GM12878 (cell line): ENCODE data around the gene MCC. TPM values are rescaled to one million over a fixed set of nuclear protein-coding genes. Genes with fewer than 3 reads are reported as not detected.

Experiments
- ATAC-seq: fragments of 200-7000 bp; cut with Tn5 transposase; 3 replicates; pipeline ENCODE4 v1.9.1; 2020; ENCODE audit warnings: mild to moderate bottlenecking, moderate library complexity
- BruUV-seq: library from RNA; stranded (reverse); fragments of 400-500 nt; replicated peaks from 2 replicates; lab custom pipeline; 2021; lab: Mats Ljungman, UMichigan
- CTCF ChIA-PET: fragments of 300-600 bp; sonication (Branson Sonifier 250); formaldehyde crosslinking; extraction: SDS; loops from one replicate; lab custom pipeline; 2021; ENCODE audit warnings: inconsistent platforms; lab: Yijun Ruan, JAX
- POLR2A ChIA-PET: fragments of 350-600 bp; formaldehyde crosslinking; extraction: SDS; loops from one replicate; lab custom pipeline; 2021; ENCODE audit warnings: inconsistent platforms; lab: Charles Lee
- RAD21 ChIA-PET: fragments of 300-600 bp; sonication (Branson Sonifier 250); formaldehyde crosslinking; loops from one replicate; lab custom pipeline; 2023; ENCODE audit warnings: antibody characterized with exemption; ENCODE audit not compliant: unreplicated experiment; lab: Charles Lee
- SMC1A ChIA-PET: fragments of 300-600 bp; sonication (Branson Sonifier 250); formaldehyde crosslinking; loops from one replicate; lab custom pipeline; 2023; ENCODE audit not compliant: unreplicated experiment, uncharacterized antibody; lab: Charles Lee
- DNase-seq: peaks from one replicate; pipeline ENCODE4 v3.0.0-alpha.2; 2011; ENCODE audit warnings: low read depth, low spot score
- FAIRE-seq: peaks from 3 replicates; lab custom pipeline; 2011; peaks lifted over from hg19 to GRCh38; lab: Jason Lieb, UNC
- H2AFZ ChIP-seq: 2 replicates; pipeline ENCODE4 v1.6.0; 2011; ENCODE audit warnings: low read depth, low read length, control low read depth; ENCODE audit not compliant: control insufficient read depth
- H3K27ac ChIP-seq: 2 replicates; pipeline ENCODE4 v1.5.1; 2011; ENCODE audit warnings: control low read depth; ENCODE audit not compliant: control insufficient read depth, insufficient read depth
- H3K27me3 ChIP-seq, 2 experiments: replicated peaks in 1 of 2; 2 replicates each; pipeline versions ENCODE4 v1.6.0 to v1.6.1; 2011; ENCODE audit warnings: low read length in 1 of 2; ENCODE audit not compliant: control insufficient read depth in 2 of 2, insufficient read depth in 2 of 2
- H3K36me3 ChIP-seq, 2 experiments: 2 replicates each; pipeline ENCODE4 v1.5.1; 2011; ENCODE audit warnings: low read length in 1 of 2; ENCODE audit not compliant: control insufficient read depth in 2 of 2, insufficient read depth in 2 of 2
- H3K4me1 ChIP-seq: 2 replicates; pipeline ENCODE4 v1.6.1; 2011; ENCODE audit warnings: mild to moderate bottlenecking, low read length, moderate library complexity, mixed read lengths; ENCODE audit not compliant: control insufficient read depth, insufficient read depth
- H3K4me2 ChIP-seq: 2 replicates; pipeline ENCODE4 v1.6.0; 2011; ENCODE audit warnings: control low read depth; ENCODE audit not compliant: control insufficient read depth, insufficient read depth
- H3K4me3 ChIP-seq: fragments of 200-600 bp; sonication (generic); 2 replicates; pipeline ENCODE4 v1.5.1; 2016
- H3K79me2 ChIP-seq: 2 replicates; pipeline ENCODE4 v1.6.0; 2011; ENCODE audit warnings: low read length; ENCODE audit not compliant: control insufficient read depth, insufficient read depth
- H3K9ac ChIP-seq: 2 replicates; pipeline ENCODE4 v1.8.0; 2011; ENCODE audit warnings: low read length, control low read depth, mixed read lengths; ENCODE audit not compliant: control insufficient read depth, insufficient read depth
- H3K9me3 ChIP-seq: replicated peaks from 3 replicates; pipeline ENCODE4 v1.5.1; 2011; ENCODE audit warnings: mild to moderate bottlenecking, low read length; ENCODE audit not compliant: control insufficient read depth, insufficient read depth
- H4K20me1 ChIP-seq: 2 replicates; pipeline ENCODE4 v1.6.0; 2011; ENCODE audit not compliant: control insufficient read depth, insufficient read depth
- BMI1 ChIP-seq: fragments of 450-650 bp; IDR thresholded peaks from 2 replicates; pipeline ENCODE4 v1.6.1; 2016; ENCODE audit warnings: mild to moderate bottlenecking, moderate library complexity, borderline replicate concordance
- ESRRA ChIP-seq: IDR thresholded peaks from 2 replicates; pipeline ENCODE4 v1.6.1; 2012; ENCODE audit warnings: mild to moderate bottlenecking, low read length, improper control_type of control experiment
- EZH2 ChIP-seq: IDR thresholded peaks from 2 replicates; pipeline ENCODE4 v1.6.1; 2012; ENCODE audit warnings: low read depth, mild to moderate bottlenecking, control low read depth, inconsistent platforms, low read length, borderline replicate concordance; ENCODE audit not compliant: control insufficient read depth
- JUND ChIP-seq: IDR thresholded peaks from 2 replicates; pipeline ENCODE4 v1.6.1; 2012; ENCODE audit warnings: low read depth, mild to moderate bottlenecking, low read length, improper control_type of control experiment, moderate library complexity
- MYC ChIP-seq: IDR thresholded peaks from 2 replicates; pipeline ENCODE4 v1.6.1; 2011; ENCODE audit warnings: mild to moderate bottlenecking, low read length, moderate library complexity, inconsistent platforms; ENCODE audit not compliant: insufficient read depth, insufficient replicate concordance, insufficient read length, severe bottlenecking
- NFXL1 ChIP-seq: fragments of 450-650 bp; IDR thresholded peaks from 2 replicates; pipeline ENCODE4 v1.6.1; 2017; ENCODE audit warnings: antibody characterized with exemption, mild to moderate bottlenecking, borderline replicate concordance
- NR2C1 ChIP-seq: fragments of 450-650 bp; IDR thresholded peaks from 2 replicates; pipeline ENCODE4 v1.6.1; 2017; ENCODE audit warnings: antibody characterized with exemption, mild to moderate bottlenecking, moderate library complexity
- NR2F1 ChIP-seq: fragments of 450-650 bp; conservative IDR thresholded peaks from 2 replicates; pipeline ENCODE4 v1.6.1; 2017; ENCODE audit warnings: mild to moderate bottlenecking
- POLR2AphosphoS5 ChIP-seq: IDR thresholded peaks from 2 replicates; pipeline ENCODE4 v1.6.1; 2011; ENCODE audit warnings: mild to moderate bottlenecking, low read length, inconsistent platforms
- RUNX3 ChIP-seq: IDR thresholded peaks from 2 replicates; pipeline ENCODE4 v1.6.1; 2012; ENCODE audit warnings: low read length, inconsistent platforms
- SIX5 ChIP-seq: IDR thresholded peaks from 2 replicates; pipeline ENCODE4 v1.6.1; 2011; ENCODE audit warnings: mild to moderate bottlenecking, low read depth, low read length, moderate library complexity; ENCODE audit not compliant: severe bottlenecking
- USF1 ChIP-seq: IDR thresholded peaks from 2 replicates; pipeline ENCODE4 v1.6.1; 2011; ENCODE audit warnings: borderline replicate concordance, low read depth, mild to moderate bottlenecking, moderate library complexity, mixed read lengths, low read length; ENCODE audit not compliant: insufficient read depth; ENCODE audit errors: extremely low read length
- YBX1 ChIP-seq: fragments of 450-650 bp; IDR thresholded peaks from 2 replicates; pipeline ENCODE4 v1.6.1; 2016; ENCODE audit warnings: antibody characterized with exemption
- WGBS: methylation state at CpG from one replicate; pipeline ENCODE4 v1.1.6; 2016; ENCODE audit warnings: low lambda C conversion rate; ENCODE audit not compliant: insufficient replicate concordance, insufficient coverage; ENCODE audit errors: missing lambda C conversion rate; 5-methylcytosine and 5-hydroxymethylcytosine counted together
- in situ Hi-C: fragments of 300-500 bp; cut with MboI; formaldehyde crosslinking; loops from 9 replicates; pipeline ENCODE4 v1.14.3; 2018; ENCODE audit warnings: mixed read lengths
- intact Hi-C: fragments of 100-400 bp; cut with micrococcal nuclease; formaldehyde crosslinking; loops from one replicate; pipeline ENCODE4 v1.14.2; 2022; ENCODE audit not compliant: unreplicated experiment
- polyA plus RNA-seq, 11 experiments: library from polyadenylated mRNA; depleted of rRNA in 4 of 11; unstranded in 6 of 11; stranded (reverse) in 5 of 11; fragments of >200 nt; fragmentation: Nextera tagmentation in 4 of 11; fragmentation: Illumina TruSeq in 1 of 11; extraction: Ambion mirVana in 4 of 11; extraction: Trizol in 1 of 11; gene quantifications; 1 replicate in 1 of 11; 2 replicates in 10 of 11; pipeline versions ENCODE4 v1.2.1 to v1.2.3, GENCODE V29; 2011 to 2016; ENCODE audit warnings: inconsistent platforms in 2 of 11, missing spikeins in 2 of 11, low read depth in 1 of 11
- total RNA-seq, 4 experiments: library from RNA; depleted of rRNA in 3 of 4; stranded (reverse); fragments of >200 nt in 3 of 4; fragmentation: Illumina TruSeq in 1 of 4; extraction: Trizol in 1 of 4; gene quantifications; 2 replicates each; pipeline versions ENCODE4 v1.2.1 to v1.2.3, GENCODE V29; 2013 to 2021
- TF ChIP-seq, protein P1 (sequence below): fragments of 450-650 bp; IDR thresholded peaks from 2 replicates; pipeline ENCODE4 v1.6.1; 2017; ENCODE audit warnings: borderline replicate concordance

The MCC gene
- total and polyA plus RNA-seq, 10 of the 15 experiments (the other 5 are each of a cell fraction or from before 2014, with no cell fraction given) = 0.03 to 0.86 (median 0.16) TPM

DNA sequence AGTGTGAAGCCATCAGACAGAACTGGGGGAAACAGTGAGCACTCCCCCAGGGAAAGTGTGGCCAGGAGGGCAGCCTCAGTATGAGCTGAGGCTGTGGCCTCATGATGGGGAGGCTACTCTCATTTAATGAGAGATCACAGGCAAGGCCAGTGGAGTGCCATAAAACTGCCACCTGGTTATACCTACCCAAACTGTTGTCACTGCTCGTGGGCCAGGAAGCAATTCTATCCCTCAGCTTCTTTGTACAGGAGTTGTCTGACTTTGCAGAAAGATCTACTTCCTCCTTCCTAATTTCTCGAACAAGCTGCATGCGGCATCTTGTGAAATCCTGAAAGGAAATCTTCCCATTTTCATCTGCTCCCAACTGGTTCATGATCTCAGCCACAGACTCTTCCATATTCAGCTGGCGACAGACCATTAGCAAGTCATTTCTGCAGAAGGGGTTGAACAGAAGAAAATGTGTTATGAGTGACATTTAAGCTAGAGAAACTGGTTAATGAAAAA, 103.4 kb downstream of the MCC start:
- intact Hi-C loops = no loop called here
- TF ChIP-seq SIX5 (no peak), ESRRA (no peak), JUND (no peak), NFXL1 (no peak), MYC (no peak), RUNX3 (no peak), NR2C1 (no peak), BMI1 (no peak), YBX1 (no peak), POLR2AphosphoS5 (no peak), NR2F1 (no peak), EZH2 (no peak), USF1 (no peak)
- TF ChIP-seq, protein P1, sequence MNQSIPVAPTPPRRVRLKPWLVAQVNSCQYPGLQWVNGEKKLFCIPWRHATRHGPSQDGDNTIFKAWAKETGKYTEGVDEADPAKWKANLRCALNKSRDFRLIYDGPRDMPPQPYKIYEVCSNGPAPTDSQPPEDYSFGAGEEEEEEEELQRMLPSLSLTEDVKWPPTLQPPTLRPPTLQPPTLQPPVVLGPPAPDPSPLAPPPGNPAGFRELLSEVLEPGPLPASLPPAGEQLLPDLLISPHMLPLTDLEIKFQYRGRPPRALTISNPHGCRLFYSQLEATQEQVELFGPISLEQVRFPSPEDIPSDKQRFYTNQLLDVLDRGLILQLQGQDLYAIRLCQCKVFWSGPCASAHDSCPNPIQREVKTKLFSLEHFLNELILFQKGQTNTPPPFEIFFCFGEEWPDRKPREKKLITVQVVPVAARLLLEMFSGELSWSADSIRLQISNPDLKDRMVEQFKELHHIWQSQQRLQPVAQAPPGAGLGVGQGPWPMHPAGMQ = no peak
- TF ChIP-seq, all 136 proteins: peak for 0
- H4K20me1 ChIP-seq = no peaks in the 10 kb centered on the region
- no TSS peak for BruUV-seq
- no peak for FAIRE-seq
- no peaks in the 10 kb centered on the region for H3K27me3 ChIP-seq
- ChIA-PET RAD21 (no interaction called here), CTCF (interaction anchor here (0.5 to 2.0 kb wide), 5 partner anchors 9 to 480 kb away, joined by 3 to 9 read pairs (median 4); no protein-coding TSS in a partner anchor), SMC1A (interaction anchor here (0.6 to 1.5 kb wide), 3 partner anchors 207 to 302 kb away, joined by 3 read pairs; no protein-coding TSS in a partner anchor), POLR2A (interaction anchor here (1.1 kb wide), 1 partner anchor 9 kb away, joined by 3 read pairs; no protein-coding TSS in a partner anchor)
- no peak for DNase-seq
- no peaks in the 10 kb centered on the region for H3K9me3 ChIP-seq
- no peak for ATAC-seq
- no peak overlapping the region for H3K4me3 ChIP-seq
- no peak overlapping the region for H3K4me2 ChIP-seq
- in situ Hi-C loops = loop anchor here (5.0 kb wide), 1 partner anchor 222 kb away; no protein-coding TSS in a partner anchor
- H3K36me3 ChIP-seq = no peaks in the 10 kb centered on the region
- H3K4me1 ChIP-seq = no peaks in the 10 kb centered on the region
- H3K27ac ChIP-seq = no peak overlapping the region
- H3K79me2 ChIP-seq = no peaks in the 10 kb centered on the region
- WGBS = 17% methylated on average over 4 of the region's 4 CpGs
- no peak overlapping the region for H2AFZ ChIP-seq
- no peak overlapping the region for H3K9ac ChIP-seq
